OCI-M1 (cell line): ENCODE data around the gene PMPCA.

Source experiments
- DNase-seq: peaks from one replicate; lab custom pipeline; 2025; lab: John Stamatoyannopoulos, UW

The PMPCA gene

GRCh38 chr9:136373300-136374182, 36.9 kb upstream of the PMPCA start, which contains the start of gene CARD9:
Gene CARD9, minus strand, starts transcription at chr9:136373669. Its CDS starts 1,591 bp downstream, at chr9:136372078.
- peak; percentile 62 for DNase-seq

GRCh38 chr9:136374183-136374575, 36.3 kb upstream of the PMPCA start:
- DNase-seq, result no peak

GRCh38 chr9:136375096-136375495, 35.4 kb upstream of the PMPCA start:
- DNase-seq, result no peak

GRCh38 chr9:136376457-136376856, 34.0 kb upstream of the PMPCA start:
- no peak for DNase-seq

- DNase-seq, result no peak
Observed at GRCh38 chr9:136377341-136378169, 32.9 kb upstream of the PMPCA start.

GRCh38 chr9:136378170-136379002, 32.1 kb upstream of the PMPCA start:
- DNase-seq, result no peak

GRCh38 chr9:136379003-136379287, 31.5 kb upstream of the PMPCA start:
- DNase-seq, result no peak

- DNase-seq, result no peak
Observed at GRCh38 chr9:136379401-136379800, 31.1 kb upstream of the PMPCA start.

GRCh38 chr9:136379891-136380290, 30.6 kb upstream of the PMPCA start:
- no peak for DNase-seq

- no peak for DNase-seq
Observed at GRCh38 chr9:136380381-136380780, 30.1 kb upstream of the PMPCA start.

GRCh38 chr9:136381311-136381710, 29.1 kb upstream of the PMPCA start:
- no peak for DNase-seq

GRCh38 chr9:136381966-136382513, 28.4 kb upstream of the PMPCA start:
- DNase-seq, result no peak

- no peak for DNase-seq
Observed at GRCh38 chr9:136383436-136383835, 27.0 kb upstream of the PMPCA start.

- DNase-seq, result peak; percentile 3
Observed at GRCh38 chr9:136385015-136385414, 25.4 kb upstream of the PMPCA start.

GRCh38 chr9:136386018-136386417, 24.4 kb upstream of the PMPCA start:
- DNase-seq, result no peak

- no peak for DNase-seq
Observed at GRCh38 chr9:136387217-136387616, 23.2 kb upstream of the PMPCA start.

- no peak for DNase-seq
Observed at GRCh38 chr9:136389396-136389795, 21.1 kb upstream of the PMPCA start.

- no peak for DNase-seq
Observed at GRCh38 chr9:136391737-136392537, 18.5 kb upstream of the PMPCA start.

GRCh38 chr9:136392538-136393449, 17.7 kb upstream of the PMPCA start:
- DNase-seq, result no peak

- DNase-seq, result no peak
Observed at GRCh38 chr9:136393531-136393930, 16.9 kb upstream of the PMPCA start.
